GDM1 (cell line): ENCODE results near the gene LRP4.
"Not testable (repeated sequence)": the region's sequence is repeated elsewhere in the genome, so short reads cannot be mapped to it uniquely, and the experiment has no call there.

Experiments used
- DNase-seq: peaks from one replicate; lab custom pipeline; 2025; lab: John Stamatoyannopoulos, UW

Gene LRP4, protein sequence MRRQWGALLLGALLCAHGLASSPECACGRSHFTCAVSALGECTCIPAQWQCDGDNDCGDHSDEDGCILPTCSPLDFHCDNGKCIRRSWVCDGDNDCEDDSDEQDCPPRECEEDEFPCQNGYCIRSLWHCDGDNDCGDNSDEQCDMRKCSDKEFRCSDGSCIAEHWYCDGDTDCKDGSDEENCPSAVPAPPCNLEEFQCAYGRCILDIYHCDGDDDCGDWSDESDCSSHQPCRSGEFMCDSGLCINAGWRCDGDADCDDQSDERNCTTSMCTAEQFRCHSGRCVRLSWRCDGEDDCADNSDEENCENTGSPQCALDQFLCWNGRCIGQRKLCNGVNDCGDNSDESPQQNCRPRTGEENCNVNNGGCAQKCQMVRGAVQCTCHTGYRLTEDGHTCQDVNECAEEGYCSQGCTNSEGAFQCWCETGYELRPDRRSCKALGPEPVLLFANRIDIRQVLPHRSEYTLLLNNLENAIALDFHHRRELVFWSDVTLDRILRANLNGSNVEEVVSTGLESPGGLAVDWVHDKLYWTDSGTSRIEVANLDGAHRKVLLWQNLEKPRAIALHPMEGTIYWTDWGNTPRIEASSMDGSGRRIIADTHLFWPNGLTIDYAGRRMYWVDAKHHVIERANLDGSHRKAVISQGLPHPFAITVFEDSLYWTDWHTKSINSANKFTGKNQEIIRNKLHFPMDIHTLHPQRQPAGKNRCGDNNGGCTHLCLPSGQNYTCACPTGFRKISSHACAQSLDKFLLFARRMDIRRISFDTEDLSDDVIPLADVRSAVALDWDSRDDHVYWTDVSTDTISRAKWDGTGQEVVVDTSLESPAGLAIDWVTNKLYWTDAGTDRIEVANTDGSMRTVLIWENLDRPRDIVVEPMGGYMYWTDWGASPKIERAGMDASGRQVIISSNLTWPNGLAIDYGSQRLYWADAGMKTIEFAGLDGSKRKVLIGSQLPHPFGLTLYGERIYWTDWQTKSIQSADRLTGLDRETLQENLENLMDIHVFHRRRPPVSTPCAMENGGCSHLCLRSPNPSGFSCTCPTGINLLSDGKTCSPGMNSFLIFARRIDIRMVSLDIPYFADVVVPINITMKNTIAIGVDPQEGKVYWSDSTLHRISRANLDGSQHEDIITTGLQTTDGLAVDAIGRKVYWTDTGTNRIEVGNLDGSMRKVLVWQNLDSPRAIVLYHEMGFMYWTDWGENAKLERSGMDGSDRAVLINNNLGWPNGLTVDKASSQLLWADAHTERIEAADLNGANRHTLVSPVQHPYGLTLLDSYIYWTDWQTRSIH (N-terminal part only)

DNA sequence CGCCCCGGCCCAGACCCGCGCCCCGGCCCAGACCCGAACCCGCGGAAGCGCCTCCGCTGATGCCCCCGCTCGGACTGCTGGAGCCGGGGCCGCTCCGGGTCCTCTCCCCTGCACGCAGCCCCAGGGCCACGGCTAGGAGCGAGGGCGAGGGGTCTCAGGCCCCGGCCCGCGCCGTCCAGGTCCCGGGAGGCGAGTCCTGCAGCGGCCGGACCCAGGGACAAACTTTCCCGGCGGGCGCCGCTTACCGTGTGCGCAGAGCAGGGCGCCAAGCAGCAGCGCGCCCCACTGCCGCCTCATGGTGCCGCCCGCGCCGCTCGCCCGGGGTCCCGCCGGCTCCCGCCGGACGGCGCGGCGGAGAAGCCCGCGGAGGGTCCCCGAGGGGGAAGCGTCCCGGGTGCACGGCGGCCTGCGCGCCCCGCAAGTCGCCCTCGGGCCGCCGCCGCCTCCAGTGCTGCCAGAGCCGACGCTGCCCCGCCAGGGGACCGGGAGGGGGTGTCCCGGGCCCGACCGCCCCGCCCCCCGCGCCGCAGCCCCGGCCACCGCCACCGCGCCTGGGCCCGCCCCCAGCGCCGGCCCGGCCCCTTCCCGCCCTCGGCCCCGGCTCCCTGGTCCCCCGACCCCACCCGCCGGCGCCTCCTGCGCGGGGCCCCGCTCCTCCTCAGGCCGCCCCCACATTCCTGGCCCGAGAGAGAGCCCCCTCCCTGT lies at the start of gene LRP4:
Gene LRP4 (minus strand): TSS at position 468 of the 705 bp plus-strand sequence. CDS start 171 bp downstream, at position 297.
- DNase-seq: no peak

DNA sequence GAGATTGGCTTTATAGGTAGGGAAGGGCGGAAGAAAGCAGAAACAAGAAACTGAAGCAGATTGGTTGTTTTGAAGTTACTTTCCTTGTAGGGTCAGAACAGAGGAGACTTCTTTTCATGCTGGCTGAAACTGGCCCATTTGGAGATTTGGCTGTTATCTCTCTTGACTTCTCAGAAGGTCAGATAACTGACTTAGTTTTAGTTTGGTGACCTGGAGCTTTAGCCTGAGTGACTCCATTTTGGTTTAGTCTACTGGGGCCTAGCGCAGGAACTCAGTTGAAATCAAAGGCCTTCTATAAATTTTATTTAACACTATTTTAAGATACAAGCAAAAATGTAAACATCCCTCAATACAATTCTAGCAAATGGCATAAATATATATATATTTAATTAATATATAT lies 49.6 kb upstream of the LRP4 start:
- DNase-seq: no peak

DNA sequence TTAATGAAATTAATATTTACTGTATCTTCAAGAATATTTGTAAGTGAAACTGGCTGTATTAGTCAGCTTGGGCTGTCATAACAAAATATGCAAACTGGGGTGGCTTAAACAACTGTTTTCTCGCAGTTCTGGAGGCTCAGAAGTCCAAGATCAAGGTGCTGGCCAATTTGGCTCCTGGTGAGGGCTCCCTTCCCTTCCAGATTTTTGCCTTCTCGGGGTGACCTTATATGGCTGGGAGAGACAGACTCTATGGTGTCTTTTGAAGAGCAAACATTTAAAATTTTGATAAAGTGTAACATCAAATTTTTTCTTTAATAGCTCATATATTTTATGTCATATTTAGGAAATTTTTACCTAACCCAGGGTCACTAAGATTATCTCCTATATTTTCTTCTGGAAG lies 48.4 kb upstream of the LRP4 start:
- DNase-seq: no peak

DNA sequence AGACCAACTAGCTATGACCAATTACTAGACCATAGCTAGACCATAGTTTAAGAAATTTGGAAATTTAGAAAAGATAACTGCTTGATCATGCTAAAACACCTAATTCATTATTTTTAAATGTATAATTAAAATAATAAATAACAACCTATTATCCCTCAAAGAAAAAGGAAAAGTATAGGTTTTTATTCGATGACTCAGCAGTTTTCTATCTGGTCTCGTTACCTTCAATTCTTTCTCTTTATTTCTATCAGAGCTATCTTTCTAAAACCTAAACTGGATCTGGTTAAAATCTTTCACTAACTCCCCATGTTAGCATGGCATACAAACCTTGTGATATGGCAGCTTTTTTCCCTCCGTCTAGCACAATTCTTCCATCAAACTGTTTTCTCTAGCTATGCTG lies 45.5 kb upstream of the LRP4 start:
- DNase-seq: no peak

DNA sequence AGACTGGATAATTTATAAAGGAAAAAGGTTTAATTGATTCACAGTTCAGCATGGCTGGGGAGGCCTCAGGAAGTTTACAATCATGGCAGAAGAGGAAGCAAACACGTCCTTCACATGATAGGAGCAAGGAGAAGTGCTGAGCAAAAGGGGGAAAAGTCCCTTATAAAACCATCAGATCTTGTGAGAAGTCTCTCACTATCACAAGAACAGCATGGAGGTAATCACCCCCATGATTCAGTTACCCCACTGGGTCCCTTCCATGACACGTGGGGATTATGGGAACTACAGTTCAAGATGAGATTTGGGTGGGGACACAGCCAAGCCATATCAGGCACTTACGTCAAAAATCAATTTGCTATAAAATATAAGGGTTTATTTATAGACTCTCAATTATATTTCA lies 43.5 kb upstream of the LRP4 start:
- DNase-seq: not testable (repeated sequence)

DNA sequence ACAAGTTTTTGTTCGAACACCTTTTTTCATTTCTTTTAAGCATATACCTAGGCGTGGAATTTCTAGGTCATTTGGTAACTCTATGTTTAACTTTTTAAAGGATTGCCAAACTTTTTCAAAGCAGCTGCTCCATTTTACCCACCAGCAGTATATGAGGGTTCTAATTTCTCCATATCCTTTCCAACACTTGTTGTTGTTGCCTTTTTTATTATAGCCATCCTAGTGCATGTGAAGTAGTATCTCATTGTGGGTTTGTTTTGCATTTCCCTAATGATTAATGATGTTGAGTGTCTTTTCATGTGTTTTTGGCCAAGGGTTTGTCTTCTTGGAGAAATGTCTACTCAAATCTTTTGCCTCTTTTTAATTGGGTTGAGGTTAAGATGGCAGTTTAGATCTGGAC lies 42.7 kb upstream of the LRP4 start:
- no peak for DNase-seq

DNA sequence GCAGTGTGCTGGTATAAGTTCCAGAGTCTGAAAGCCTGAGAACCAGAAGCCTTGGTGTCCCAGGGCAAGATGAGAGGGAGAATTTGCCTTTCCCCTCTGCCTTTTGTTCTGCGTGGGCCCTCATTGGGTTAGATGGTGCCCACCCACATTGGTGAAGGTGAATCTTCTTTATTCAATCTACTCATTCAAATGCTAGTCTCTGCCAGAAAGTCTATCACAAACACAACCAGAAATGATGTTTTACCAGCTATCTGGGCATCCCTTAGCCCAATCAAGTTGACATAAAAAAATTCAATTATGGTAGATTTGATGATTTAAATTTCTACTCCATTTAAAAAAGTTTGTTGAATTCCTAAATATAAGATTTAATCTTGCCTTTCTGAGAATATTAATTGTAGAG lies 40.4 kb upstream of the LRP4 start:
- no peak for DNase-seq

DNA sequence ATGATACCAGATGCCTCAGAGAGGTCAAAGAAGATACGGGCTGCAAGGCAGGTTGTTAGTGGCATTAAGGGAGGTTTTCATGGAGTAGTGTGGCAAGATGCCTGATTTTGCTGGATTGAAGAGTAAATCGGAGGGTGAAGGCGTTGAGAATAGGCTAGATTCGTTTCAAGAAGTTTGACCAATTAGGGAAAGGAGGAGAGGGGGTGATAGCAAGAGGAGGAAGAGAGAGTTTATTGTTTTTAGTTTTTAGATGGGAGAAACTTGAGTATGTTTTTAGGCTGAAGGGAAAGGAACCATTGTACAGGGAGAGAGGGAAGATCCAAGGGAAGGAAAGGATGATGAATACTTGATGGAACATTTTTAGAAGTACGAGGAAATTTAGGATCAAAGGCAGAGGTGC lies 34.7 kb upstream of the LRP4 start:
- no peak for DNase-seq

DNA sequence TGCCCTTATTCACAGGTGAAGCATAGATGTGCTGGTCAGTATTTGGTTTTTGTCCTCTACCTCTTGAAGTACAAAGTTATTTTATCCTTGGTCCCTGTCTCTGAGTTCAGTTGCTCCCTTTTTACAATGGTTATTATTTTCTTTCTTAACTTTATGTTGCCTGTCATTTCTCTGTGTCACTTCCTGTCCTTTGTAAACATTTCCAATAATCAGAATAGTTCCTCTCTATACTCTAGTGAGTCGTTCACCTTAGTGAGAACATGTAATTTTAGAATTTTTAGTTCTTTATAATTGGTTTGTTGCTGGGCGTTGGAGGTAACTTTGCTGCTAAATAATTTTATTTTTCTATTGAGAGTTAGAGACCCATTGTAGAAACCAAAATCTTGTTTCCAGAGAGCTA lies 34.2 kb upstream of the LRP4 start:
- no peak for DNase-seq

DNA sequence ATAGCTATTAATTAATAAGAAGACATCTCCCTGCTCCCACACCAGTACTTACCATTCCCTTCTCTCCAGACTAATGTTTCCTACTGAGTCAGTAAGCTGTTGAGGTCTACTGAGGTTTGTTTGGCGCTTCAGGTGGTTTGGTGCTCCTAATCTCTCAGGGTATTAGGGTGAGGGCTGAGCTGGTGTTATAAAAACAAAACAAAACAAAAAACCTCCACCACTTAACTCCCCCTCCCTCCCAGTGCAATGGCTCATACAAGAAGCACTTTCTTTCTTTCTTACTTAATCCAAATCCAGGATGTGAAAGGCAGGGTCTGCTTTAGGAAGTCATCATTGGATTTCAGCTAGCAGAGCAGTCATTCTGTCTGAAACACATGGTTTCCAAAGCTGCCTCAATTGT lies 33.5 kb upstream of the LRP4 start:
- DNase-seq: no peak

DNA sequence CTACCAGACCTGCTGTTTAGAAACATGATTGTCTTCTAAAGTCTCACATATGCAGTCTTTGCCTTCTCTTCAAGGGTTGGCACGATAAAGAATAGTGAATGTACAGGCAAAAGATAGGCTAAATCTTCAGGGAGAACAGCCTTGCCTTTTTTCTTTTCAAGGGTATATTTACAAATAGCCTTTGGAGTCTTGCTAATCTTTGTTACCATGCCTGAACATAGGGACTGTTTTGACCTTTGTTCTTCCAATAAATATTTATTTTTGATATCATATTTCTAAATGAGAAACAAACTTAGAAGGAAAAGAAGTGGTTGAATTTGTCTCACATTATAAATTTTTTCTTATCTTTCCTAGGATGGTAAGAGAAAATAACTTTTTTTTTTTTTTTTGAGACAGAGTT lies 30.9 kb upstream of the LRP4 start:
- DNase-seq: no peak

DNA sequence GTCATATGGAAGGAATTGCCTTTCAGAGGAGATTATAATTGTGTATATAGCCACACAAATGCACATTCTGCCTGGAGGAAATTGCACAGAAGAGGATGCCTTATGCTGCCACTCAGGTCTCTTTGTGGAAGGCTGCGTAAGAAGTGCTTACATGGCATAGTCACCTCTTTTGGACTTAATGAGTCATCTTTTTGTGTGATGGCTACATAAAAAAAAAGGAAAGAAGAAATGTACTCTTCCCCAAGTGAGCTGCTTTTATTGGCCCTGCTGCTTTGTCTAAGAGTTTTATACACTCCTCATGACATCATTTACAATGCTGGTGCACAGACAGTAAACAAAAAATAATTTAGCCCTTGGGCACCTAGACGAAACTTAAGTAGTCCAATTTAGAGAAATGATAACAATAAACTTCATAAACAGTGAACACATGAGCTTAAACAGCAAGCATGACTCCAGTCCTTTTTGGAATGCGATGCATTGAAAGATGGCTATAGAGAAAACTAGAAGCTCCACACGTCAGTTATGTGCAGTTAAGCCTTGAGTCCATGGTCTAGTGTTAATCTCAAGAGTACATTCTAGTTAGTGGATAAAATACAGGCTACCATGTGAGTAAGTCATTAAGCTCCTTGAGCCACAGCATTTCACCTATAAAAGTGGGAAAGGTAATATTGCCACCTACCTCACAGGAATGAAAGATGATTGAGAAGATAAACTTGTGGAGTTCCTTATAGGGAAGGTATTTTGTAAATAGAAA lies 30.2 kb upstream of the LRP4 start:
- DNase-seq: no peak

DNA sequence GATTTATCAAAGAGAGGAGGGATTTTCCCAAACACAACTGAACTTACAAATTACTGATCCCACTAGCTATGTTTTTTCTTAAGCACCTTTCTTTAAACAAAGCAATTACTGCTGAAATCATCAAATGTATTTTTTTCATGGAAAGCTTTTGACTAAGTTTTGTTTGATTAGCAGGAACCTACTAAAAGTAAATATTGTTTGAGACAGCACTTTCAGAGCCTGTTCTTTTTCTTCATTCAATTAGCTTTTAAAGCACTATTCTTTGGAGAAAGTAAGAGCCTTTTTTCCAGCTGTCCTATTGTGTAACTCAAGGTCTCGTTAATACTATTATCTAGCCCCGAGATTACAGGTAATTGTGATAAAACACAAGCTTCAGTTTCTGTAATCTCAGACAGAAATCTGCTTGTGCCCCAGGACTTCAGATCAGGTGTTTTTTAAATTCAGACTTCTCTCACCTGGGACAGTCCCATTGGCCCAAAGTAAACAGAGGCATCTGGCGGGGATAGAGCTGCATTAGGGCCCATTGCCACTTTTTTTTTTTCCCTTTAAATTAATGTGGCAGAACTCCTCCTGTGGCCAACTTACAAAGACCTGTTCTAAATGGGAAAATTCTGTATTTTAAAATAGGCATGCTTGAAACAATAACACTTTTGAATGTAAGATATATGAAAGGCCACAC lies 29.2 kb upstream of the LRP4 start:
- DNase-seq: no peak

DNA sequence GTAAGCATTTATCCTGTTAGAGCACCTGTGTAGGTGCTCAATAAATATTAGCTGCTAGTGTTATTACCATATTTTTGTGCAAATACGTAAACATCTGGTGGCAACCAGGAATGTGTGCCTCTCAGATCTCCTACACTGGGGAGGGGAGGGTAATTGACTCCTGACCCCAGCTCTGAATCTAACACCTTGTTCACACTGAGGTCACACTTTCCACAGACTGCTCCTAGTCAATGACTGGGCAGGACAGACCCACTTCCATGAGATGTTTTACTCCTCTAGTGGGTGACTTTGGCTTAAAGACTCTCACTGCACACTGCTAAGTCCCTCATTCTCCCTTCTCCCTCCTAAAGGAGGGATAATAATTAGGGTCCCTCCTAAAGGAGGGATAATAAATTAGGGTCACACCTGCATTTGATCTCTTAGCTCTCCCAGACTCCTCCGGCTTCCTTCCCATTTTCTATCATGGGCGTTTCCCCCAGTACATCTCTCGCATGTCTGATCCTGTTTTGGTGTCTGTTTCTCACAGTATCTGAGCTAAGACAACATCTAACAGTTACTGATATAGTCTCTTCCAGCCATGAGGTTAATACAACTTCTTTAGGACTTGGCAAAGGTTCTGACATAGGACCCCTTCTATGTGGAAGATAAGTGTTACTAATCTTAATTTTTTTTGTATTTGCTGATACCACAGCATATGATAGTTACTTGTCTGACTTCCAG lies 26.2 kb upstream of the LRP4 start:
- DNase-seq: no peak

DNA sequence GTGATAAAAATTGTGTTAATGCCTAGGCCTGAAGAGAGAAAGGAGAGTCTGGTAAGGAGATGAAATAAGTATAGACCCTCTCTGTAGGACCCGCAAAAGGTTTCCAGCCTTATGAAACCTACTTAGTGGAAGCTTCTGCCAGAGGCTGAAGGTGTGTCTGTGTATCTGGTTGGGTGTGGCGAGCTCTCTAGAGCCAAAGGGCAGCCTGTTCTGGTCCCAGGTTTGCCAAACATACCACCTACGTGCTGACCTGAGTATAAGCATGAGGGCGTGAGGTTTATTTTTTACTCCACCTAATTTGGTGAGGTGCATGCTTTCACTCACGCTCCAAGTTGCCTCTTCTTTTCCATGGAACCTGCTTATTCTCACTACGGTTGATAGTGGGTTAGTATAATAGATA lies 23.8 kb upstream of the LRP4 start:
- DNase-seq: no peak

DNA sequence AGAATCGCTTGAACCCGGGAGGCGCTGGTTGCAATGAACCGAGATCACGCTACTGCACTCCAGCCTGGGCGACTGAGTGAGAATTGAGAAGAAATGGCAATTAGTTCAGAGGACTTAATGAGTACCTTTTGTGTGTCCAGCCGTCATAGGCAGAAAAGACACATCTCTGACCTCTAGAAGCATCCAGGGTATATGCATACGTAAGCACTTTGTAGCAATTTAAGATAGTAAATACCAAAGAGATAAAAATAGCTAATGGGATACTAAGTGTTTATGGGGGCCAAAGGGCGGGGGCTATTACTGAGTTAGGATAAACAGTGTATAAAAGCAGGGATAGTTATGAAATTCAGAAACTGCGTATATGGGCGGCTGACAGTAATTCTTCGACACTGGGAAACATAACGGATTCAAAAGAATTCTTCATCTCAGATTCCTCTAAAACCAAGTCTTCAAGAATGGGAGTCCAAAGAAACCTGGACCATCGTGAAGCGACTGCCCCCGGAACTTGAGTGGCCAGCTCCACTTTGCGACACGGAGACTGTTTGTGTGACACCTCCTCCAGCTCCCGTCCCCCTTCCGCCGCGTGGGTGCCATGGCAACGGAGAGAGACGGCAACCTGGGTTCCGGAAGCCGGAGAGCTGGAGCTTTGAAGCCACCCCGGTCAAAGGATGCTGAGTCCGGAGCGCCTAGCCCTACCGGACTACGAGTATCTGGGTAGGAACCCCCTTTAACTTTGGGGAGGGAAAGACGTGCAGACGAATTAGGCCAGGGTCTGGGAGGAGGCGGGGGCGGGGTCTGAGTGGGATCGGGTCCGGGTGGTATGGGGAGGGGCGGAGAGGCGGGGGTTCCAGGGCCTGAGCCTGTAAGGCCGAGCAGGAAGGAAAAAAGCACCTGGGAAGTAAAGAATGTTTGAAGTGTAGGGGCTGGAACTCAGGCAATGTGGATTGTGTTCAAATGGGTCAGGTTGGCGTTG lies 18.1 kb upstream of the LRP4 start, which contains the start of gene CSTPP1:
Gene CSTPP1 (plus strand): TSS at position 624 of the 973 bp plus-strand sequence. CDS start 45 bp downstream, at position 669.
- DNase-seq: peak; percentile 77

DNA sequence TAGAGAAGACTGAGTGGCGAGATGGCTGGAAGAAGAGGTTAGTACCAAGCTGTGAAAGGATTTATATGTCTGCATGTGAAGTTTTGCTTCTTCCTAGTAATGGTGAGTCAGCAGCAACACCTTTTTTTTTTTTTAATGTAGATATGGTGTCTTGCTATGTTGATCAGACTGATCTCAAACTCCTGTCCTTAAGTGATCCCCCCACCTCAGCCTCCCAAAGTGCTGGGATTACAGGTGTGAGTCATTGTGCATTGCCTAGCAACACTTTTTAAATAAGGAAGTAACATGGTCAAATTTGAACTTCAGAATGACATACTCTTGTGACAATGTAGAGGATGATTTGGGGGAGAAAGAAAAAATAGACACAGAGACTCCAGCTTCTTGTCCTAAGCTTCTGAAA lies 11.7 kb upstream of the LRP4 start:
- DNase-seq: no peak

DNA sequence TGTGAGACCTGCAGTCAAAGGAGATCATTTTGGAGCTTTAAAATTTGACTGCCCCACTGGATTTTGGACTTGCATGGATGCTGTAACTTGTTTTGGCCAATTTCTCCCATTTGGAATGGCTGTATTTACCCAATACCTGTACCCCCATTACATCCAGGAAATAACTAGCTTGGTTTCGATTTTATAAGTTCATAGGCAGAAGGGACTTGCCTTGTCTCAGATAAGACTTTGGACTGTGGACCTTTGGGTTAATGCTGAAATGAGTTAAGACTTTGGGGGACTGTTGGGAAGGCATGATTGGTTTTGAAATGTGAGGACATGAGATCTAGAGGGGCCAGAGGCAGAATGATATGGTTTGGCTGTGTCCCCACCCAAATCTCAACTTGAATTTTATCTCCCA lies 10.4 kb upstream of the LRP4 start:
- not testable (repeated sequence) for DNase-seq
